ENCODE results near the gene KIAA2012. TPM values are rescaled to one million over a fixed set of nuclear protein-coding genes. Genes with fewer than 3 reads are reported as not detected.

Gene KIAA2012
- total RNA-seq, 4 donors from 2014 or later = 0.15 to 0.76 (median 0.26) TPM; not detected in 1

GRCh38 chr2:202079310-202079709 is 6.3 kb downstream of the KIAA2012 start:
- Histone ChIP-seq H3K4me3 (no peak overlapping the region), H3K27ac (no peak overlapping the region), H3K9me3 (no peaks in the 10 kb centered on the region), H3K27me3 (no peaks in the 10 kb centered on the region), H3K36me3 (no peaks in the 10 kb centered on the region), H3K4me1 (no peaks in the 10 kb centered on the region)
- intact Hi-C loops (cut with DNase I; ENCODE audit: low total_unique reads) = no loop called here
- DNase-seq = no peak
- TF ChIP-seq POLR2A (IDR thresholded peaks at IDR 0.05) = no peak
- TF ChIP-seq CTCF (IDR thresholded peaks at IDR 0.05) = no peak

- H3K4me3 ChIP-seq = no peak overlapping the region
- intact Hi-C loops (cut with DNase I; ENCODE audit: low total_unique reads) = no loop called here
- H3K27ac ChIP-seq = no peak overlapping the region
- no peaks in the 10 kb centered on the region for H3K36me3 ChIP-seq
- no peaks in the 10 kb centered on the region for H3K9me3 ChIP-seq
- H3K27me3 ChIP-seq = no peaks in the 10 kb centered on the region
- no peak for TF ChIP-seq POLR2A (IDR thresholded peaks at IDR 0.05)
- TF ChIP-seq CTCF (IDR thresholded peaks at IDR 0.05) = no peak
- H3K4me1 ChIP-seq = no peaks in the 10 kb centered on the region
- DNase-seq = no peak
Measured at GRCh38 chr2:202084265-202084664, 11.2 kb downstream of the KIAA2012 start.

- no peaks in the 10 kb centered on the region for H3K27me3 ChIP-seq
- H3K9me3 ChIP-seq = no peaks in the 10 kb centered on the region
- no peak for TF ChIP-seq POLR2A (IDR thresholded peaks at IDR 0.05)
- no peak for TF ChIP-seq CTCF (IDR thresholded peaks at IDR 0.05)
- intact Hi-C loops (cut with DNase I; ENCODE audit: low total_unique reads) = no loop called here
- H3K4me1 ChIP-seq = no peaks in the 10 kb centered on the region
- no peak overlapping the region for H3K27ac ChIP-seq
- no peak overlapping the region for H3K4me3 ChIP-seq
- no peaks in the 10 kb centered on the region for H3K36me3 ChIP-seq
- no peak for DNase-seq
Measured at GRCh38 chr2:202088777-202089176, 15.7 kb downstream of the KIAA2012 start.

- no peak for DNase-seq
- TF ChIP-seq POLR2A (IDR thresholded peaks at IDR 0.05) = no peak
- no peak for TF ChIP-seq CTCF (IDR thresholded peaks at IDR 0.05)
- no peaks in the 10 kb centered on the region for H3K27me3 ChIP-seq
- H3K4me1 ChIP-seq = no peaks in the 10 kb centered on the region
- no peaks in the 10 kb centered on the region for H3K9me3 ChIP-seq
- no peak overlapping the region for H3K4me3 ChIP-seq
- H3K27ac ChIP-seq = no peak overlapping the region
- intact Hi-C loops (cut with DNase I; ENCODE audit: low total_unique reads) = no loop called here
- H3K36me3 ChIP-seq = no peaks in the 10 kb centered on the region
Measured at GRCh38 chr2:202090530-202090929, 17.5 kb downstream of the KIAA2012 start.

GRCh38 chr2:202091476-202091875 is 18.4 kb downstream of the KIAA2012 start:
- H3K36me3 ChIP-seq = no peaks in the 10 kb centered on the region
- H3K4me3 ChIP-seq = no peak overlapping the region
- TF ChIP-seq POLR2A (IDR thresholded peaks at IDR 0.05) (no peak), CTCF (IDR thresholded peaks at IDR 0.05) (no peak)
- H3K27me3 ChIP-seq = no peaks in the 10 kb centered on the region
- no peak for DNase-seq
- H3K9me3 ChIP-seq = no peaks in the 10 kb centered on the region
- H3K4me1 ChIP-seq = no peaks in the 10 kb centered on the region
- H3K27ac ChIP-seq = no peak overlapping the region
- intact Hi-C loops (cut with DNase I; ENCODE audit: low total_unique reads) = no loop called here

Measured in uterus (tissue), 4 donors.